HUES48 (cell line): ENCODE data around the gene PAK1.

Source experiments
- H3K27ac ChIP-seq: one replicate; pipeline ENCODE4 v1.7.0; 2013; ENCODE audit warnings: low read depth, low read length, inconsistent platforms
- H3K27me3 ChIP-seq: 2 replicates; pipeline ENCODE4 v1.6.1; 2013; ENCODE audit warnings: mild to moderate bottlenecking, low read length; ENCODE audit not compliant: control insufficient read depth, insufficient read depth
- H3K36me3 ChIP-seq: 2 replicates; pipeline ENCODE4 v1.6.1; 2013; ENCODE audit warnings: low read length; ENCODE audit not compliant: control insufficient read depth, insufficient read depth
- H3K4me1 ChIP-seq: 2 replicates; pipeline ENCODE4 v1.6.1; 2013; ENCODE audit warnings: mild to moderate bottlenecking, low read length; ENCODE audit not compliant: control insufficient read depth, insufficient read depth
- H3K4me3 ChIP-seq: 2 replicates; pipeline ENCODE4 v1.5.1; 2013; ENCODE audit warnings: mild to moderate bottlenecking, low read depth, low read length
- H3K9ac ChIP-seq: 2 replicates; pipeline ENCODE4 v1.6.1; 2013; ENCODE audit warnings: mild to moderate bottlenecking, low read depth, low read length, moderate library complexity
- H3K9me3 ChIP-seq: 2 replicates; pipeline ENCODE4 v1.6.1; 2013; ENCODE audit warnings: low read length; ENCODE audit not compliant: control insufficient read depth, insufficient read depth

The PAK1 gene

GRCh38 chr11:77406396-77406795, 67.5 kb downstream of the PAK1 start:
- Histone ChIP-seq H3K4me1 (peaks cover 52% of the 10 kb centered on the region), H3K27me3 (no peaks in the 10 kb centered on the region), H3K27ac (no peak overlapping the region), H3K36me3 (peaks cover 3% of the 10 kb centered on the region; the same call in 1 of the 2 replicates), H3K9me3 (no peaks in the 10 kb centered on the region), H3K4me3 (no peak overlapping the region), H3K9ac (no peak overlapping the region)

GRCh38 chr11:77403211-77403610, 70.7 kb downstream of the PAK1 start:
- no peak overlapping the region for H3K9ac ChIP-seq

GRCh38 chr11:77402218-77402556, 71.7 kb downstream of the PAK1 start:
- Histone ChIP-seq H3K27me3 (no peaks in the 10 kb centered on the region), H3K36me3 (no peaks in the 10 kb centered on the region; the same call in 1 of the 2 replicates), H3K4me3 (no peak overlapping the region), H3K4me1 (peaks cover 28% of the 10 kb centered on the region), H3K9ac (no peak overlapping the region), H3K9me3 (no peaks in the 10 kb centered on the region), H3K27ac (no peak overlapping the region)

More at GRCh38 chr11:77403211-77403610, 70.7 kb downstream of the PAK1 start:
- Histone ChIP-seq H3K27me3 (no peaks in the 10 kb centered on the region), H3K9me3 (no peaks in the 10 kb centered on the region), H3K4me3 (no peak overlapping the region), H3K36me3 (peaks cover 2% of the 10 kb centered on the region; the same call in 1 of the 2 replicates), H3K4me1 (peaks cover 32% of the 10 kb centered on the region), H3K27ac (no peak overlapping the region)

GRCh38 chr11:77401486-77402217, 72.2 kb downstream of the PAK1 start:
- H3K27me3 ChIP-seq = no peaks in the 10 kb centered on the region
- no peak overlapping the region for H3K9ac ChIP-seq
- peaks cover 29% of the 10 kb centered on the region for H3K4me1 ChIP-seq
- no peaks in the 10 kb centered on the region; the same call in 1 of the 2 replicates for H3K36me3 ChIP-seq
- H3K27ac ChIP-seq = peak overlapping the region; percentile 2
- H3K9me3 ChIP-seq = no peaks in the 10 kb centered on the region
- H3K4me3 ChIP-seq = no peak overlapping the region

GRCh38 chr11:77400775-77401449, 73.0 kb downstream of the PAK1 start:
- Histone ChIP-seq H3K9ac (no peak overlapping the region), H3K9me3 (no peaks in the 10 kb centered on the region), H3K36me3 (no peaks in the 10 kb centered on the region), H3K4me1 (peaks cover 32% of the 10 kb centered on the region), H3K4me3 (no peak overlapping the region), H3K27me3 (no peaks in the 10 kb centered on the region), H3K27ac (no peak overlapping the region)

- H3K4me1 ChIP-seq = peaks cover 38% of the 10 kb centered on the region
- H3K36me3 ChIP-seq = no peaks in the 10 kb centered on the region
- no peaks in the 10 kb centered on the region for H3K27me3 ChIP-seq
- H3K9me3 ChIP-seq = no peaks in the 10 kb centered on the region
- no peak overlapping the region for H3K9ac ChIP-seq
- no peak overlapping the region for H3K4me3 ChIP-seq
- H3K27ac ChIP-seq = no peak overlapping the region
These were observed 73.6 kb downstream of the PAK1 start for GRCh38 chr11:77400271-77400670.

GRCh38 chr11:77397631-77398030, 76.3 kb downstream of the PAK1 start:
- 0 out of 2 replicates have a peak, but pooled peaks cover 2% of the 10 kb centered on the region for H3K36me3 ChIP-seq
- H3K4me1 ChIP-seq = peaks cover 32% of the 10 kb centered on the region
- no peak overlapping the region for H3K9ac ChIP-seq
- no peak overlapping the region for H3K4me3 ChIP-seq
- H3K27ac ChIP-seq = no peak overlapping the region
- H3K27me3 ChIP-seq = no peaks in the 10 kb centered on the region
- no peaks in the 10 kb centered on the region for H3K9me3 ChIP-seq

- Histone ChIP-seq H3K4me1 (peaks cover 24% of the 10 kb centered on the region), H3K27me3 (no peaks in the 10 kb centered on the region), H3K27ac (no peak overlapping the region), H3K9ac (no peak overlapping the region), H3K9me3 (no peaks in the 10 kb centered on the region), H3K4me3 (no peak overlapping the region), H3K36me3 (peaks cover 8% of the 10 kb centered on the region)
These were observed 77.0 kb downstream of the PAK1 start for GRCh38 chr11:77396911-77397310.

GRCh38 chr11:77396305-77396704, 77.6 kb downstream of the PAK1 start:
- Histone ChIP-seq H3K36me3 (peaks cover 15% of the 10 kb centered on the region), H3K27ac (no peak overlapping the region), H3K9me3 (no peaks in the 10 kb centered on the region), H3K9ac (no peak overlapping the region), H3K4me1 (peaks cover 23% of the 10 kb centered on the region), H3K27me3 (no peaks in the 10 kb centered on the region), H3K4me3 (no peak overlapping the region)

- H3K27ac ChIP-seq = no peak overlapping the region
- no peak overlapping the region for H3K4me3 ChIP-seq
- no peak overlapping the region for H3K9ac ChIP-seq
- H3K4me1 ChIP-seq = peaks cover 23% of the 10 kb centered on the region
- no peaks in the 10 kb centered on the region for H3K27me3 ChIP-seq
- H3K9me3 ChIP-seq = no peaks in the 10 kb centered on the region
- H3K36me3 ChIP-seq = peaks cover 21% of the 10 kb centered on the region
These were observed 78.3 kb downstream of the PAK1 start for GRCh38 chr11:77395460-77396173.

GRCh38 chr11:77392842-77393241, 81.1 kb downstream of the PAK1 start:
- Histone ChIP-seq H3K9me3 (no peaks in the 10 kb centered on the region), H3K27me3 (no peaks in the 10 kb centered on the region)

More at GRCh38 chr11:77392842-77393241, 81.1 kb downstream of the PAK1 start:
- Histone ChIP-seq H3K4me1 (peaks cover 23% of the 10 kb centered on the region), H3K4me3 (no peak overlapping the region), H3K27ac (no peak overlapping the region), H3K9ac (no peak overlapping the region), H3K36me3 (peaks cover 36% of the 10 kb centered on the region)
